Rectal smooth muscle tissue (tissue), 1 donor: Measurements from ENCODE around the gene SPNS2.

ENCODE experiments used
- H3K27ac ChIP-seq: one replicate; pipeline ENCODE4 v1.7.0; 2013; ENCODE audit warnings: low read depth, low read length, inconsistent platforms
- H3K27me3 ChIP-seq: one replicate; pipeline ENCODE4 v1.7.0; 2013; ENCODE audit warnings: low read length; ENCODE audit not compliant: control insufficient read depth, insufficient read depth
- H3K36me3 ChIP-seq: one replicate; pipeline ENCODE4 v1.7.0; 2013; ENCODE audit warnings: low read length; ENCODE audit not compliant: control insufficient read depth, insufficient read depth
- H3K4me1 ChIP-seq: one replicate; pipeline ENCODE4 v1.7.0; 2013; ENCODE audit warnings: low read length; ENCODE audit not compliant: control insufficient read depth, insufficient read depth
- H3K4me3 ChIP-seq: one replicate; pipeline ENCODE4 v1.7.0; 2013; ENCODE audit warnings: low read length
- H3K9ac ChIP-seq: one replicate; pipeline ENCODE4 v1.7.0; 2013; ENCODE audit warnings: low read length

Gene SPNS2

GRCh38 chr17:4534928-4535666 is 36.4 kb downstream of the SPNS2 start:
- peaks cover under 1% of the 10 kb centered on the region for H3K36me3 ChIP-seq
- H3K27me3 ChIP-seq: no peaks in the 10 kb centered on the region
- no peak overlapping the region for H3K27ac ChIP-seq
- H3K4me3 ChIP-seq: no peak overlapping the region
- no peaks in the 10 kb centered on the region for H3K4me1 ChIP-seq
- H3K9ac ChIP-seq: no peak overlapping the region

DNA sequence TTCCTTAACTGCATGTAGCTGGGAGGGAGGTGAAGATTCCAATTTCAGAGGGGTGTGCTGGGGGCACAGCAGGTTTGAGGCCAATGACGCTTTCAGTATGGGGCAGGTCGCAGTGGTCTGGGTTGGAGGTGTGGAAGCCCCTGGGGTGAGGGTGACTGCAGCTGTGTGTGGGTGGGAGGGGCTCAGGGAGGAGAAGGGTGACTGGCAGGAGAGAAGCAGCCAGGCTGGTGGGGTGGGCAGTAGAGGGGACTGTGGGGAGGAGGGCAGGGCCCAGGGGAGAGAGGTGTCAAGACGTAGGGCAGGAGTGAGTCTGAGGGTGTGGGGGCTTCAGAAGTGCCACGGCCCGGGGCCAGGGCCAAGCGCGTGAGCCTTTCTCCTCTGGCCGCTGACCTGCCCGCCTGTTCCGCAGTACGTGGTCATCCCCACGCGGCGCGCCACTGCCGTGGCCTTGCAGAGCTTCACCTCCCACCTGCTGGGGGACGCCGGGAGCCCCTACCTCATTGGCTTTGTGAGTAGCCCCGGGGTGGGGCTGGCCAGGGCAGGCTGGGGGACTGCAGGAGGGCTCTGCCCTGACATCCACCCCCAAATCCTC is 37.1 kb downstream of the SPNS2 start:
- Histone ChIP-seq H3K27me3 (no peaks in the 10 kb centered on the region), H3K4me1 (no peaks in the 10 kb centered on the region), H3K9ac (no peak overlapping the region), H3K36me3 (peaks cover 4% of the 10 kb centered on the region), H3K4me3 (no peak overlapping the region), H3K27ac (no peak overlapping the region)

- Histone ChIP-seq H3K27me3 (no peaks in the 10 kb centered on the region), H3K4me3 (no peak overlapping the region), H3K27ac (no peak overlapping the region), H3K36me3 (peaks cover 7% of the 10 kb centered on the region), H3K4me1 (no peaks in the 10 kb centered on the region), H3K9ac (no peak overlapping the region)
Measured at GRCh38 chr17:4536259-4536741, 37.6 kb downstream of the SPNS2 start.

DNA sequence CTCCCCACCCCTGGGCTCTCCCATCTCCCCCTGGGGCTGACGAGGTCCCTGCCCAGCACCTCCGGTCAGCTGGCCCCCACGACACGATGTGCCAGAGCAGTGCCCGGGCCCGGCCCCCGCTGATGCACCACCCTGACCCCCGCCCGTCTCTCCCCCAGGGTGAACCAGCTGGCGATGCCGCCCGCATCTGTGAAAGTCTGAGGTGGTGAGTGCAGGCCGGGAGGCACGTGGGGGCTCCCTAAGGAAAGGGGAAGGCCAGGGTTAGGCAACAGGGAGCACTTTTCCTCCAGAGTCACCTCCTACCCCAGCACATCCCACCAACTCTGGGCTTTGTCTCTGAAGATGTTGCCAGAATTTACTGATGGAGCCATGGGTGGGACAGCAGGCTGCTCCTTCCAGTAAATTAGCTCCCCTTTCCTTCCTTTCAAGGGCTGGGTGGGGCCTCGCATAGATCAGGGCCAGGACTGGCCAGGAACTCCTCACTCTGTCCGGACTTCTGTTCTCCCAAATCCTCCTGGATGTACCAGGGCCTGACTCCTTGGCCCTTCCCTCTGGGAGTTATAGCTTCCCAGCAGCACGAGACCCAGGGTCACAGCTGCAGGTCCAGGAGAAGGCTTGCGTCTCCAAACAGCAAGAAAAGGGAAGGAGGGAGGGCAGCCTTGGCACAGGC is 38.2 kb downstream of the SPNS2 start:
- H3K4me1 ChIP-seq: no peaks in the 10 kb centered on the region
- no peak overlapping the region for H3K27ac ChIP-seq
- no peak overlapping the region for H3K9ac ChIP-seq
- no peak overlapping the region for H3K4me3 ChIP-seq
- peaks cover 13% of the 10 kb centered on the region for H3K36me3 ChIP-seq
- H3K27me3 ChIP-seq: no peaks in the 10 kb centered on the region

GRCh38 chr17:4537451-4538235 is 39.0 kb downstream of the SPNS2 start:
- Histone ChIP-seq H3K27me3 (no peaks in the 10 kb centered on the region), H3K4me3 (no peak overlapping the region), H3K4me1 (no peaks in the 10 kb centered on the region), H3K27ac (no peak overlapping the region), H3K9ac (no peak overlapping the region), H3K36me3 (peaks cover 20% of the 10 kb centered on the region)

DNA sequence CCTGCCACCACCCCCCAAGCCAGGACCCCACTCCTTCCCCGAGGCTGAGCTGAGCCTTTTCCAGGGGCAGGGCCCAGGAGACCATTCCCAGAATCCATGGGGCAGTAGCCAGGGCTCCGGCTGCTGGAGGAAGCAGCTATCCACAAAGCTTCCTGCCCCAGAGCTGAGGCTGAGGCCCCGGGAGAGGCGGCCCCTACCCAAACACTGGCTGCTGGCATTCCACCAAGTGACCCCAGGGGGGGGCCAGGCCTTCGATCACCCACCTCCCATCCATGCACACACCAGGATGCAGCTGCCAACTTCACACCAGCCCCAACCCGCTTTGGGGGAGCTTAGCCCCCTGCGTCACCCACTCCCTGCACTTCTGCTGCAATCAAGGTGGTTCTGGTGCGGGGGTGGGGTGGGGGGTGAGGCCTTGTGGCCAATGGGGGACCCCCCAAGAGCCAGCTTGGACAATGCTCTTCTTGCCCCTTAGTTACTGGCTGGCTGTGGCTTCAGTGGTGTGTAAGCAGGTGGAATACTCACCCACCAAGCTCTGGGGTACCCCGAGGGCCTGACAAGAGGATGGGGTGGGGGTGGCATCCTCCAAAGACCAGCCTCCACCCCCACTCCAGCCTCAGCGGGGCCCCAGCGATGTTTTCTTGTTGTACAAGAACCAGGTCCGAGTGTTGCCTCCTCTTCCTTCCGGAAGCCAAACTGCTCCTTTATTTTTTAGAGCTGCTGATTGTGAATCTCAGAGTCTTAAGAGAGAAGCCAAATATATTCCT is 39.7 kb downstream of the SPNS2 start:
- H3K27me3 ChIP-seq: no peaks in the 10 kb centered on the region
- H3K4me1 ChIP-seq: no peaks in the 10 kb centered on the region
- peaks cover 22% of the 10 kb centered on the region for H3K36me3 ChIP-seq
- no peak overlapping the region for H3K9ac ChIP-seq
- H3K4me3 ChIP-seq: no peak overlapping the region
- no peak overlapping the region for H3K27ac ChIP-seq

- Histone ChIP-seq H3K4me1 (no peaks in the 10 kb centered on the region), H3K36me3 (peaks cover 22% of the 10 kb centered on the region), H3K4me3 (no peak overlapping the region), H3K27ac (no peak overlapping the region), H3K27me3 (no peaks in the 10 kb centered on the region), H3K9ac (no peak overlapping the region)
Measured at GRCh38 chr17:4539025-4539424, 40.3 kb downstream of the SPNS2 start.

DNA sequence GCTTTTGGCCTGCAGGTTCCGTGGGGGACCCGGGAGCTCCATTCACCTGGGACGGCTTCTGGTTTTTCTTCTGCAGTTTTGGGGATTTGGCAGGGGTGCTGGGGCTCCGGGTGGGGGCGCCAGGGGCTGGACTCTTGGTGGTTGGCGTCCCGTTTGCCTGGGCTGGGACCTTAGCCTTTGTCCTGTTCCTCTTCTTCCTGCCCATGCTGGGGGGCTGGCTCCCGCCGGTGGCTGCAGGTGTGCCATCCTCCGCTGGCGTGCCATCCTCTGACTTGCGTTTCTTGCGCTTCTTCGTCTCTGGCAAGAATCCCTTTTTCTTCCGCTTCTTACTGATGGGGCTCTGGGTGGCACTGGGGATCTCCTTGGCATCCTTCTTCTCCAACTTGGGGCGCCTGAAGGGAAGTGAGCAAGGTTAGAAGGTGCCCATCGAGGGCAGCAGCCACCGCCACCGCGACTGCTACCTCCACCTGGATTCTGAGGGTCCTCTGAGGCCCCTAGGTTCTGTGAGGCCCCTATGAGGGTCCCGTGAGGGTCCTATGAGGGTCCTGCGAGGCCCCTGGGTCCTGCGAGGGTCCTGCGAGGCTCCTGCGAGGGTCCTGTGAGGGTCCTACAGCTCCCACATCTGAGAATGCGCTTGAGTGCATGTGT is 41.0 kb downstream of the SPNS2 start:
- peaks cover 22% of the 10 kb centered on the region for H3K36me3 ChIP-seq
- no peak overlapping the region for H3K4me3 ChIP-seq

GRCh38 chr17:4540224-4540651 is 41.6 kb downstream of the SPNS2 start:
- Histone ChIP-seq H3K27ac (no peak overlapping the region), H3K36me3 (peaks cover 22% of the 10 kb centered on the region), H3K9ac (no peak overlapping the region), H3K27me3 (no peaks in the 10 kb centered on the region), H3K4me3 (no peak overlapping the region), H3K4me1 (no peaks in the 10 kb centered on the region)

More for the DNA sequence above, 41.0 kb downstream of the SPNS2 start:
- no peak overlapping the region for H3K27ac ChIP-seq
- H3K9ac ChIP-seq: no peak overlapping the region
- H3K4me1 ChIP-seq: no peaks in the 10 kb centered on the region
- no peaks in the 10 kb centered on the region for H3K27me3 ChIP-seq

DNA sequence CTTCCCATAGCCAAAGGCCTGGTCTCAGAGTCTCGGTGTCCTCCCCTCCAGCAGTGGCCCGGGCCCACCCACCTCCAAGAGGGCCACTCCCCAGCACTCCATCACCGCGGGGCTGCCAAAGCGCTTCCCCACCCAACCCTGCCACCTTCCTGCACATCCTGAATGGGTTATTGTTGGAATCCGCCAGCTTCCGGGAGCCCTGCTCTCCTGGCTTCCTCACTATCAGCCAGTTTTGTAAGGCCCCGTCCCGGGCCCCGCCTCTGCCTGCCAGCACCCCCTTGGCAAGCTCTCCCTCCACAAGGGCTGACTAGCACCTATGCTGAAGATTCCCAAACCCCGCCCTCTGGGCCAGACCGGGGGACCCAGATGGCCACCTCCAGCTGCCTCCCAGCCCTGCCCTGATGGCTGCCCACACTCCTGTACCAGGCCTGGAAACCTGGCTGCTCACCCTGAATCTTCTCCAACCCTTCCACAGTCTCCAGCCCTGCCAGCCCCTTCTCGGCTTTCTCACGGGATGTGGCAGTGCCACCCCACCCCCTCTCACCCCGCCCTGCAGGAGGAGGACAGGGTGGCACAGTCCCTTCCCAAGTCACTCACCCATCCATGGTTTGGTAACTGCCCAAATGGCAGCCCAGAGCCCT is 42.1 kb downstream of the SPNS2 start:
- H3K36me3 ChIP-seq: peaks cover 22% of the 10 kb centered on the region
- H3K27me3 ChIP-seq: no peaks in the 10 kb centered on the region
- no peak overlapping the region for H3K27ac ChIP-seq
- no peak overlapping the region for H3K9ac ChIP-seq
- no peaks in the 10 kb centered on the region for H3K4me1 ChIP-seq
- H3K4me3 ChIP-seq: no peak overlapping the region
